Thoracic aorta (tissue), 2 donors: ENCODE data around the gene ITGAV. TPM values are rescaled to one million over a fixed set of nuclear protein-coding genes. Genes with fewer than 3 reads are reported as not detected.

Experiments used
- ATAC-seq: fragments of 150-250 bp; one replicate; pipeline ENCODE4 v1.8.0; 2017; ENCODE audit warnings: low read depth; ENCODE audit not compliant: insufficient number of reproducible peaks, low FRiP score
- DNase-seq: peaks from one replicate; pipeline ENCODE4 v3.0.0-alpha.2; 2020; ENCODE audit warnings: low spot score
- H3K27ac ChIP-seq, 2 donors: fragments of 200-600 bp; sonication (generic); 1 replicate in 1 of 2; 2 replicates in 1 of 2; pipeline ENCODE4 v1.5.1; 2016; ENCODE audit warnings: mild to moderate bottlenecking in 2 of 2, moderate library complexity in 2 of 2
- H3K27me3 ChIP-seq: fragments of 200-600 bp; sonication (generic); replicated peaks from 2 replicates; pipeline ENCODE4 v1.6.0; 2016; ENCODE audit warnings: mild to moderate bottlenecking; ENCODE audit not compliant: insufficient read depth
- H3K36me3 ChIP-seq: fragments of 200-600 bp; sonication (generic); one replicate; pipeline ENCODE4 v1.5.1; 2016
- H3K4me1 ChIP-seq, 2 donors: fragments of 200-600 bp; sonication (generic); 1 replicate in 1 of 2; 2 replicates in 1 of 2; pipeline versions ENCODE4 v1.5.1 to v1.6.0; 2016; ENCODE audit warnings: low read depth in 2 of 2, mild to moderate bottlenecking in 1 of 2; ENCODE audit not compliant: control insufficient read depth in 1 of 2
- H3K4me3 ChIP-seq: fragments of 200-600 bp; sonication (generic); 2 replicates; pipeline ENCODE4 v1.5.1; 2016; ENCODE audit warnings: mild to moderate bottlenecking
- H3K9me3 ChIP-seq: fragments of 200-600 bp; sonication (generic); 2 replicates; pipeline ENCODE4 v1.5.1; 2016
- CTCF ChIP-seq: fragments of 200-600 bp; sonication (generic); IDR thresholded peaks from one replicate; pipeline ENCODE4 v1.5.1; 2019; ENCODE audit warnings: antibody characterized with exemption
- total RNA-seq, 2 donors: library from RNA; depleted of rRNA; stranded (reverse); fragments of >200 nt; gene quantifications; one replicate each; pipeline versions ENCODE4 v1.1.0 to v1.2.3, GENCODE V29; 2016

The ITGAV gene
- total RNA-seq, 2 donors from 2014 or later, result 160 to 195 TPM

DNA sequence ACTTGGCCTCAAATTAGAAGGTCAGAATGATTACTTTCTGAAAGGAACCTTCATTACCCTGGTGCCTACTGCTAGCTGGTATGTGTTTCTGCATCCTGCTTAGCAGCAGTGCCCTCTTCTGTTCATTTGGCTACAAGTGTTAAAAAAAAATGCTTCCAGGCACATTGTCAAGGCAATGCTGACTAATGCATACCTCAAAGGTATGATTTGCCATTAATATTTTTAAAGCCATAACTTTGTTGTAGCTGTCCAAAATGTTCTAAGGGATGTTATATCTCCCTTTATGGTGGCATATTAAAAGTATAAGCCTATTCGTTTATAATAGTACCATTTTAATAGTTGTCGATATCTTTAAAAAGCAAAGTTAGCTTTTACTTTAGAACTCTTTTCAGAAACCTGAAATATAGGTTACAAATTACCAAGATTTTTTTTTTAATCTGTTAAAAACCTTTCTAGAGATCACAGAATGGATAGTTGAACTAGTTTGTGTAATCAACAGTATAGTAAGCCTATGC is 52.0 kb downstream of the ITGAV start:
- no peak overlapping the region for H3K4me3 ChIP-seq
- peaks cover 0 to 4% of the 10 kb centered on the region in 2 donors for H3K4me1 ChIP-seq
- TF ChIP-seq CTCF, result peak; percentile 70
- DNase-seq (no peak), ATAC-seq (peak; percentile 76)
- H3K27me3 ChIP-seq, result no peaks in the 10 kb centered on the region
- no peak overlapping the region for H3K27ac ChIP-seq
- no peaks in the 10 kb centered on the region for H3K9me3 ChIP-seq
- H3K36me3 ChIP-seq, result peaks cover 20% of the 10 kb centered on the region

GRCh38 chr2:186644791-186645190 is 54.9 kb downstream of the ITGAV start:
- Histone ChIP-seq H3K27ac (no peak overlapping the region), H3K4me1 (no peaks in the 10 kb centered on the region), H3K9me3 (no peaks in the 10 kb centered on the region), H3K36me3 (peaks cover 22% of the 10 kb centered on the region), H3K27me3 (no peaks in the 10 kb centered on the region), H3K4me3 (no peak overlapping the region)
- ATAC-seq (no peak), DNase-seq (no peak)
- no peak for TF ChIP-seq CTCF

DNA sequence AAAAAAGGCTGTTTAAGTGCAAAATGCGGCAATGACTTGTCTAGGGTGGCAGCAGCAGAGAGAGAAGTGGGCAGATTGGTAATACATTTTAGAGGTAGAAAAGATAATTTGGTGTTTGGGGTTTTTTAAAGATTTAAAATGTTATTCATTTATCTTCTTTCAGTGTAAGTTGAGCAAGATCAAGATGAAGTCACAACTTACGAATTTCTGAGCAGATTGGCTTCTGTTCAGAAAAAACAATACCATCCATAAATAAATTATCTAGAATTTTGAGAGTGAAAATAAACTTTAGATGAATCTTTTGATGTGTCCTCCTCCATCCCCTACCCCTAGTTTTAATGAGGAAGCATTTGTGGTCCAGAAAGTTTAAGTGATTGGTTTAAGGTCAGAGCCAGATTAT is 56.1 kb downstream of the ITGAV start:
- H3K4me1 ChIP-seq, result no peaks in the 10 kb centered on the region
- TF ChIP-seq CTCF, result no peak
- no peak overlapping the region for H3K4me3 ChIP-seq
- H3K36me3 ChIP-seq, result peaks cover 25% of the 10 kb centered on the region
- ATAC-seq, result no peak
- H3K27me3 ChIP-seq, result no peaks in the 10 kb centered on the region
- no peak for DNase-seq
- H3K27ac ChIP-seq, result no peak overlapping the region
- H3K9me3 ChIP-seq, result no peaks in the 10 kb centered on the region

DNA sequence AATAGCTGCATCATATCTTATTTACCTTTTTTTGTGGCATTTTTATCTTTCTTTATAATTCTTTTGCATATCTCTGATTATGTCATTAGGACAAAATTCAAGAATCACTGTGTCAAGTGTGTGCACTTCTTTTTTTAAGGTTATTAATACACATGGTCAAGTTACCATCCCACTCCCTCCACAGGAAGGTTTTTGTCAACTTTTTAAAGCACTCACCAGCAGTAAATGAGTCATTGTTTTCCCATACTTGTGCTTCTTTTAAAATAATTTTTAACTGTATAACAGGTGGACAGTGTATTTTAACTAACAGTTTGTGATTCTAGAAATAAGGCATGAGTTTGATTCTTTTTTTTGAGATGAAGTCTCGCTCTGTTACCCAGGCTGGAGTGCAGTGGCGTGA is 58.3 kb downstream of the ITGAV start:
- DNase-seq, result no peak
- H3K4me3 ChIP-seq, result no peak overlapping the region
- H3K4me1 ChIP-seq, result no peaks in the 10 kb centered on the region
- TF ChIP-seq CTCF, result no peak
- peaks cover 19% of the 10 kb centered on the region for H3K36me3 ChIP-seq
- ATAC-seq, result no peak
- H3K27me3 ChIP-seq, result no peaks in the 10 kb centered on the region
- H3K9me3 ChIP-seq, result no peaks in the 10 kb centered on the region
- H3K27ac ChIP-seq, result no peak overlapping the region

DNA sequence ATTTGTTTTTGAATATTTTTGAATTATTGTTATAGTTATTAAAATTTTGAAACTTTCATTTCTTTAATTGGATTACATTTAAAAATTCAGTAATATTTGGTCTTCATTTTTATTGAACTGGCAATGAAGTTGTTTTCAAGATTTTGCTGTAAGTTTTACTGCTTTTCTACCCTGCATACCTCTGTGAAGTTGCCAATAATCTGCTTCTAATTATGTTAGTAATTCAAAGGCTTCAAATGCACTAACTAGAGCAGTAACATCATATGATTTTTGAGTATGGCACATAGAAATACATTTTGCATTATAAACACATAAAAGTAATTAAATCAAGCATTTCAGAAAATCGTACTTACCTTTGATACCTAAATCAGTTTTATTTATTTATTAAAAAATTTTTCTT is 63.7 kb downstream of the ITGAV start:
- H3K36me3 ChIP-seq, result peaks cover 13% of the 10 kb centered on the region
- ATAC-seq (no peak), DNase-seq (no peak)
- no peak for TF ChIP-seq CTCF
- H3K4me1 ChIP-seq, result no peaks in the 10 kb centered on the region
- no peak overlapping the region for H3K4me3 ChIP-seq
- H3K27ac ChIP-seq, result no peak overlapping the region
- H3K9me3 ChIP-seq, result no peaks in the 10 kb centered on the region
- H3K27me3 ChIP-seq, result no peaks in the 10 kb centered on the region
